ENCODE data around the gene SBNO1. TPM values are rescaled to one million over a fixed set of nuclear protein-coding genes. Genes with fewer than 3 reads are reported as not detected.

Gene SBNO1
- total and polyA plus RNA-seq, 2 donors (not counting 1 experiment from before 2014, with no cell fraction given) = 5.9 to 47.5 TPM

GRCh38 chr12:123388177-123388950 lies 23.7 kb upstream of the SBNO1 start:
- Mint-ChIP-seq H3K9me3 (ENCODE audit: insufficient read depth) (no peaks in the 10 kb centered on the region), H3K27ac (peak overlapping the region; percentile 93), H3K4me3 (peak overlapping the region; percentile 91), H3K4me1 (peaks cover 38% of the 10 kb centered on the region), H3K27me3 (no peaks in the 10 kb centered on the region)
- ChIA-PET POLR2A (interaction anchor here (0.5 to 3.1 kb wide), 4 partner anchors 23 to 553 kb away, joined by 3 to 14 read pairs (median 4); partner anchors contain the start of genes HIP1R, SBNO1 and SNRNP35), CTCF (interaction anchor here (0.9 to 1.9 kb wide), 3 partner anchors 22 to 38 kb away, joined by 3 to 17 read pairs (median 5); partner anchors contain the start of gene SBNO1)
- peaks cover 22 to 36% of the 10 kb centered on the region in 2 donors for H3K4me1 ChIP-seq (ENCODE audit: control insufficient read depth in 2 of 2, insufficient read depth in 2 of 2, low read length in 2 of 2)
- peak; percentile 85 for DNase-seq
- H4K20me1 ChIP-seq (ENCODE audit: control insufficient read depth, insufficient read depth, low read length, poor library complexity, severe bottlenecking) = peaks cover 6% of the 10 kb centered on the region
- H3K27ac ChIP-seq (ENCODE audit: low read length in 2 of 2) = peak overlapping the region; percentile 74 to 80
- peak overlapping the region; percentile 77 for H3K9ac ChIP-seq (ENCODE audit: low read length)
- peaks cover 3 to 18% of the 10 kb centered on the region in 2 experiments for H3K36me3 ChIP-seq (replicated peaks in 1 of 2; ENCODE audit: control extremely low read depth in 1 of 2, control insufficient read depth in 1 of 2, extremely low read depth in 1 of 2, insufficient read depth in 2 of 2, low read length in 1 of 2)
- WGBS (ENCODE audit: insufficient coverage) = under 1% methylated on average over 50 of the region's 52 CpGs
- H3K79me2 ChIP-seq (ENCODE audit: control insufficient read depth, insufficient read depth, low read length) = peaks cover 44% of the 10 kb centered on the region
- peak overlapping the region; percentile 60 to 78 (median 63) for H3K4me3 ChIP-seq (ENCODE audit: control extremely low read depth in 1 of 5, extremely low read depth in 1 of 5, insufficient read depth in 1 of 5, low read depth in 2 of 5, low read length in 4 of 5)
- peak; percentile 62 for ATAC-seq (ENCODE audit: low read depth)
- no peaks in the 10 kb centered on the region for H3K9me3 ChIP-seq (ENCODE audit: control extremely low read depth in 1 of 3, control insufficient read depth in 2 of 3, insufficient read depth in 1 of 3, low read length in 2 of 3)
- no peaks in the 10 kb centered on the region for H3K27me3 ChIP-seq (replicated peaks in 1 of 4; ENCODE audit: control extremely low read depth in 1 of 4, control insufficient read depth in 3 of 4, insufficient read depth in 4 of 4, low read length in 3 of 4)
- peak overlapping the region; percentile 84 for H3K4me2 ChIP-seq (replicated peaks; ENCODE audit: low read depth, low read length, poor library complexity, severe bottlenecking)
- TF ChIP-seq CTCF (IDR thresholded peaks at IDR 0.05) (peak; percentile 9), EZH2 (IDR thresholded peaks at IDR 0.05; ENCODE audit: borderline replicate concordance, insufficient read depth, low read depth, low read length, poor library complexity, severe bottlenecking) (no peak)
- H2AFZ ChIP-seq (ENCODE audit: insufficient read depth, low read depth, low read length, poor library complexity, severe bottlenecking) = peak overlapping the region; percentile 87
- intact Hi-C loops (cut with micrococcal nuclease) = loop anchor here (1.0 to 5.0 kb wide), 4 partner anchors 23 to 214 kb away; partner anchors contain the start of gene DDX55
